IMR-90 (cell line): ENCODE results near the gene GRAMD1A. TPM values are rescaled to one million over a fixed set of nuclear protein-coding genes. Genes with fewer than 3 reads are reported as not detected.

Source experiments
- ATAC-seq: fragments of 200-7000 bp; cut with Tn5 transposase; 2 replicates; pipeline ENCODE4 v1.9.1; 2020; ENCODE audit warnings: low read depth, mild to moderate bottlenecking, moderate library complexity
- BruUV-seq: library from RNA; stranded (reverse); fragments of 400-500 nt; replicated peaks from 2 replicates; lab custom pipeline; 2021; lab: Mats Ljungman, UMichigan
- CTCF ChIA-PET: fragments of 300-600 bp; formaldehyde crosslinking; extraction: SDS; loops from one replicate; lab custom pipeline; 2021; ENCODE audit warnings: antibody characterized with exemption; lab: Yijun Ruan, JAX
- POLR2A ChIA-PET: fragments of 300-600 bp; sonication (Branson Sonifier 250); formaldehyde crosslinking; loops from one replicate; lab custom pipeline; 2022; ENCODE audit warnings: antibody characterized with exemption; ENCODE audit not compliant: unreplicated experiment; lab: Charles Lee
- DNase-seq: peaks from one replicate; pipeline ENCODE4 v3.0.0; 2013
- H2AFZ ChIP-seq: replicated peaks from 2 replicates; pipeline ENCODE3; 2013; ENCODE audit warnings: low read length, mild to moderate bottlenecking; ENCODE audit not compliant: poor library complexity
- H2AK5ac ChIP-seq: 2 replicates; pipeline ENCODE4 v1.6.1; 2013; ENCODE audit warnings: low read depth, low read length, inconsistent platforms
- H2AK9ac ChIP-seq: replicated peaks from 2 replicates; pipeline ENCODE3; 2013; ENCODE audit warnings: mild to moderate bottlenecking, low read depth, low read length, moderate library complexity; ENCODE audit not compliant: poor library complexity
- H2BK120ac ChIP-seq: 2 replicates; pipeline ENCODE4 v1.6.1; 2013; ENCODE audit warnings: low read depth, low read length, inconsistent platforms
- H2BK15ac ChIP-seq: 3 replicates; pipeline ENCODE4 v1.6.1; 2013; ENCODE audit warnings: low read depth, low read length, inconsistent platforms
- H2BK20ac ChIP-seq: 2 replicates; pipeline ENCODE4 v1.6.1; 2013; ENCODE audit warnings: low read depth, mild to moderate bottlenecking, inconsistent platforms, low read length, moderate library complexity
- H2BK5ac ChIP-seq: 2 replicates; pipeline ENCODE4 v1.6.1; 2013; ENCODE audit warnings: mild to moderate bottlenecking, low read depth, low read length, inconsistent platforms; ENCODE audit not compliant: poor library complexity, severe bottlenecking
- H3K14ac ChIP-seq: replicated peaks from 2 replicates; pipeline ENCODE4 v1.6.1; 2013; ENCODE audit warnings: low read depth, low read length, inconsistent platforms
- H3K18ac ChIP-seq: 2 replicates; pipeline ENCODE4 v1.6.1; 2013; ENCODE audit warnings: low read depth, low read length, control low read depth
- H3K23ac ChIP-seq: 2 replicates; pipeline ENCODE4 v1.6.1; 2013; ENCODE audit warnings: low read depth, low read length, inconsistent platforms
- H3K27ac ChIP-seq: 2 replicates; pipeline ENCODE4 v1.5.1; 2013; ENCODE audit warnings: mild to moderate bottlenecking, control low read depth, low read length; ENCODE audit not compliant: insufficient read depth
- H3K27me3 ChIP-seq: 2 replicates; pipeline ENCODE4 v1.6.1; 2013; ENCODE audit warnings: low read length; ENCODE audit not compliant: control insufficient read depth, insufficient read depth
- H3K36me3 ChIP-seq: 2 replicates; pipeline ENCODE4 v1.6.1; 2013; ENCODE audit warnings: low read length, mixed read lengths; ENCODE audit not compliant: control insufficient read depth, insufficient read depth
- H3K4ac ChIP-seq: 2 replicates; pipeline ENCODE4 v1.6.1; 2013; ENCODE audit warnings: low read depth, low read length, inconsistent platforms
- H3K4me1 ChIP-seq: 2 replicates; pipeline ENCODE4 v1.6.1; 2013; ENCODE audit warnings: low read length, mixed read lengths; ENCODE audit not compliant: control insufficient read depth, insufficient read depth
- H3K4me2 ChIP-seq: 2 replicates; pipeline ENCODE4 v1.6.1; 2013; ENCODE audit warnings: low read depth, mild to moderate bottlenecking, control low read depth, low read length, moderate library complexity
- H3K4me3 ChIP-seq: 2 replicates; pipeline ENCODE4 v1.5.1; 2013; ENCODE audit warnings: low read depth, mild to moderate bottlenecking, control low read depth, low read length, moderate library complexity; ENCODE audit not compliant: insufficient read depth
- H3K56ac ChIP-seq: 2 replicates; pipeline ENCODE4 v1.6.1; 2013; ENCODE audit warnings: low read length, inconsistent platforms; ENCODE audit not compliant: insufficient read depth; ENCODE audit errors: extremely low read depth
- H3K79me1 ChIP-seq, 2 experiments: 2 replicates each; pipeline ENCODE4 v1.6.1; 2013; ENCODE audit warnings: low read length in 2 of 2, inconsistent platforms in 1 of 2, low read depth in 1 of 2
- H3K9ac ChIP-seq: 2 replicates; pipeline ENCODE4 v1.6.1; 2013; ENCODE audit warnings: low read depth, low read length, control low read depth
- H3K9me1 ChIP-seq: 2 replicates; pipeline ENCODE4 v1.6.1; 2013; ENCODE audit warnings: low read length, inconsistent platforms; ENCODE audit not compliant: insufficient read depth
- H3K9me3 ChIP-seq: 2 replicates; pipeline ENCODE4 v1.6.1; 2013; ENCODE audit warnings: low read length; ENCODE audit not compliant: control insufficient read depth, insufficient read depth
- H4K20me1 ChIP-seq: 2 replicates; pipeline ENCODE4 v1.6.1; 2013; ENCODE audit warnings: low read length, inconsistent platforms; ENCODE audit not compliant: insufficient read depth
- H4K5ac ChIP-seq: 2 replicates; pipeline ENCODE4 v1.6.1; 2013; ENCODE audit warnings: mild to moderate bottlenecking, low read depth, low read length, control low read depth
- H4K8ac ChIP-seq, 2 experiments: 2 replicates each; pipeline ENCODE4 v1.6.1; 2013; ENCODE audit warnings: low read depth in 2 of 2, low read length in 2 of 2, control low read depth in 1 of 2, inconsistent platforms in 1 of 2
- H4K91ac ChIP-seq: 2 replicates; pipeline ENCODE4 v1.6.1; 2013; ENCODE audit warnings: low read depth, low read length, inconsistent platforms; ENCODE audit not compliant: insufficient read depth
- BHLHE40 ChIP-seq: fragments of 150-350 bp; IDR thresholded peaks from 2 replicates; pipeline ENCODE4 v1.6.1; 2016; ENCODE audit warnings: mild to moderate bottlenecking, low read depth, low read length
- ELK1 ChIP-seq: fragments of 150-350 bp; IDR thresholded peaks from 2 replicates; pipeline ENCODE4 v1.6.1; 2016; ENCODE audit warnings: low read depth, mild to moderate bottlenecking, low read length, moderate library complexity, borderline replicate concordance
- MAZ ChIP-seq: IDR thresholded peaks from 2 replicates; pipeline ENCODE4 v1.6.1; 2012; ENCODE audit warnings: low read depth, mild to moderate bottlenecking, low read length, improper control_type of control experiment, moderate library complexity, borderline replicate concordance
- RCOR1 ChIP-seq: IDR thresholded peaks from 2 replicates; pipeline ENCODE4 v1.6.1; 2012; ENCODE audit warnings: mild to moderate bottlenecking, low read length, improper control_type of control experiment; ENCODE audit not compliant: insufficient replicate concordance
- RFX5 ChIP-seq: IDR thresholded peaks from 2 replicates; pipeline ENCODE4 v1.8.0; 2012; ENCODE audit warnings: low read depth, mild to moderate bottlenecking, low read length, moderate library complexity
- SMC3 ChIP-seq: fragments of 150-350 bp; IDR thresholded peaks from 2 replicates; pipeline ENCODE4 v1.6.1; 2016; ENCODE audit warnings: low read depth, mild to moderate bottlenecking, antibody characterized with exemption, low read length, moderate library complexity
- WGBS, 2 experiments: methylation state at CpG; one replicate each; pipeline versions ENCODE4 v1.1.5 to v1.1.7; 2013; ENCODE audit warnings: missing lambda C conversion rate in 2 of 2; ENCODE audit not compliant: insufficient read length in 1 of 2; ENCODE audit errors: extremely low coverage in 2 of 2; 5-methylcytosine and 5-hydroxymethylcytosine counted together
- dilution Hi-C: fragments of 300-500 bp; cut with HindIII; formaldehyde crosslinking; loops from one replicate; pipeline ENCODE4 v1.14.3; 2018; ENCODE audit warnings: low sequenced_read_pairs; ENCODE audit not compliant: unreplicated experiment
- in situ Hi-C: fragments of 300-500 bp; cut with MboI; formaldehyde crosslinking; loops from 3 replicates; pipeline ENCODE4 v1.14.3; 2019; ENCODE audit warnings: low sequenced_read_pairs, inconsistent platforms, mixed read lengths
- intact Hi-C: fragments of 100-400 bp; cut with micrococcal nuclease; formaldehyde crosslinking; loops from 2 replicates; pipeline ENCODE4 v1.10.0; 2022
- polyA plus RNA-seq, 3 experiments: library from polyadenylated mRNA; depleted of rRNA; stranded (reverse); fragments of >200 nt; gene quantifications; 2 replicates each; pipeline ENCODE4 v1.2.3, GENCODE V29; 2012; ENCODE audit warnings: low replicate concordance in 1 of 3
- total RNA-seq: library from RNA; depleted of rRNA; stranded (reverse); fragments of >200 nt; gene quantifications from 2 replicates; pipeline ENCODE4 v1.2.3, GENCODE V29; 2012

GRAMD1A gene
- total and polyA plus RNA-seq, 2 of the 4 experiments (the other 2 are of a cell fraction) = 11.1 to 63.0 TPM

DNA sequence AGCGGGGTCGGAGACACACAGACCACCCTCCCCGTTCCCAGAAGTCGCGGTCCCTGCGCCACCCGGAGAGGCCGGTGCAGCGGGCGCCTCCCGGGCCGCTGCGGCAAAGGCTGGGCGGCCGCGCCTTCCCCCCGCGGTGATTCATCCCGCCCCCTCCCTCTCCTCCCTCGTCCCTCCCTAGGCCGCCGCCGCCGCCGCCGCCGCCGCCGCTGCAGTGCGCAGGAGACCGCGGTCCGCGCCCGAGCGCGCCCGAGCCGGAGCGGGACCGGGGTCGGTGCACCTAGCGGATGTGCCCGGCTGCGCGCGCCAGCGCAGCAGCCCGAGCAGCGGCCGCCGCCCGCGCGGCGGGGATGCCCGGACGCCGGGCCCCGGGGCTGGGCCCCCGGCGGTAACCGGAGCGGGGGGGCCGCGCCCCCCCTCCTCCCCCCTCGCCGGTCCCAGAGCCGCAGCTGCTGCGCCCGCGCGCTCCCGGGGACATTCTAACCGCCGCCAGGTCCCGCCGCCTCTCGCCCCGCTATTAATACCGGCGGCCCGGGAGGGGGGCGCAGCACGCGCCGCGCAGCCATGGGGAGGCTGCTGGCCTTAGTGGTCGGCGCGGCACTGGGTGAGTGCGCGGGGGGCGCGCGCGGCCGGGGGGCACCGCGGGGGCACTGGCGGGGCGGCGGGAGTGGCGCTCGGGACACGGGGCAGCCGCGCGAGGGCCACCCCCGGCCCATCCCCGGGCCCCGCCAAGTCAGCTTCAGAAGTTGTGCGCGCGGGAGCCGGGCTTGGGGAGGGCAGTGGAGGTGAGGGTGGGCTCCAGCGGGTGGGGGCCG lies 30.3 kb downstream of the GRAMD1A start, which contains the start of gene SCN1B:
SCN1B (plus strand) TSS at position 214 of the 815 bp plus-strand sequence; CDS start at position 565, 351 bp downstream.
- no peak within 1 kb of the TSS; the same call in 1 of the 2 replicates for H3K14ac ChIP-seq
- no peak within 1 kb of the TSS for H4K91ac ChIP-seq
- POLR2A ChIA-PET = no interaction called here
- H3K9ac ChIP-seq = peak within 1 kb of the TSS; percentile 54; the same call in 1 of the 2 replicates
- H3K56ac ChIP-seq = no peak within 1 kb of the TSS
- H3K9me1 ChIP-seq = no peaks in the 10 kb centered on the region
- no peaks in the 10 kb centered on the region for H3K79me1 ChIP-seq
- H2AK9ac ChIP-seq = peak within 1 kb of the TSS; percentile 3
- H3K4me1 ChIP-seq = peaks cover 3% of the 10 kb centered on the region; the same call in 1 of the 2 replicates
- peak within 1 kb of the TSS; percentile 65 for H3K4me3 ChIP-seq
- ATAC-seq (peak; percentile 86), DNase-seq (peak; percentile 55)
- intact Hi-C loops (no loop called here), in situ Hi-C loops (no loop called here), dilution Hi-C loops (no loop called here)
- H2AFZ ChIP-seq = peak within 1 kb of the TSS; percentile 89
- H2BK15ac ChIP-seq = no peak within 1 kb of the TSS
- peak within 1 kb of the TSS; percentile 7; the same call in 1 of the 2 replicates for H3K4ac ChIP-seq
- no peaks in the 10 kb centered on the region for H3K9me3 ChIP-seq
- H2BK20ac ChIP-seq = no peak within 1 kb of the TSS
- 0 out of 2 replicates have a peak within 1 kb of the TSS, but pooled peaks have one; percentile 4 for H2BK120ac ChIP-seq
- no peak within 1 kb of the TSS for H3K27ac ChIP-seq
- CTCF ChIA-PET = interaction anchor here (0.7 kb wide), 1 partner anchor 21 kb away, joined by 3 read pairs; no protein-coding TSS in a partner anchor
- H4K20me1 ChIP-seq = no peaks in the 10 kb centered on the region; the same call in 1 of the 2 replicates
- no peak within 1 kb of the TSS; the same call in 1 of the 2 replicates for H2AK5ac ChIP-seq
- peaks cover 22% of the 10 kb centered on the region for H3K36me3 ChIP-seq
- no peak for TF ChIP-seq BHLHE40
- no peak for TF ChIP-seq SMC3
- TF ChIP-seq RCOR1 = no peak
- peak; percentile 77; the same call in 1 of the 2 replicates for TF ChIP-seq MAZ
- TF ChIP-seq RFX5 = no peak
- no peak for TF ChIP-seq ELK1
- BruUV-seq = no TSS peak
- 0% methylated on average over 33 of the region's 118 CpGs; no CpG with 5 or more reads in 1 of the 2 experiments for WGBS, 2 experiments
- H3K23ac ChIP-seq = peak within 1 kb of the TSS; percentile 59; the same call in 1 of the 2 replicates
- no peak within 1 kb of the TSS for H4K5ac ChIP-seq
- H3K27me3 ChIP-seq = no peaks in the 10 kb centered on the region; the same call in 1 of the 2 replicates
- H2BK5ac ChIP-seq = no peak within 1 kb of the TSS
- H3K18ac ChIP-seq = no peak within 1 kb of the TSS
- H3K4me2 ChIP-seq = peak within 1 kb of the TSS; percentile 92
- H4K8ac ChIP-seq = no peak within 1 kb of the TSS; a peak in 1 of 4 replicates
